Endothelial cell (in vitro differentiated cells): ENCODE measurements around the gene EDA. TPM values are rescaled to one million over a fixed set of nuclear protein-coding genes. Genes with fewer than 3 reads are reported as not detected.

Experiments
- DNase-seq: peaks from one replicate; pipeline ENCODE4 v3.0.0; 2021; ENCODE audit warnings: low spot score
- H3K27ac Mint-ChIP-seq: one replicate; pipeline ENCODE4 v1.8.0; 2021; ENCODE audit warnings: mixed read lengths, inconsistent platforms; ENCODE audit not compliant: unreplicated experiment
- H3K27me3 Mint-ChIP-seq: one replicate; pipeline ENCODE4 v1.8.0; 2021; ENCODE audit warnings: mild to moderate bottlenecking, moderate library complexity, mixed read lengths, inconsistent platforms; ENCODE audit not compliant: unreplicated experiment
- H3K36me3 Mint-ChIP-seq: one replicate; pipeline ENCODE4 v1.8.0; 2021; ENCODE audit warnings: mild to moderate bottlenecking, low read depth, mixed read lengths, inconsistent platforms; ENCODE audit not compliant: unreplicated experiment
- H3K4me1 Mint-ChIP-seq: one replicate; pipeline ENCODE4 v1.8.0; 2021; ENCODE audit warnings: mild to moderate bottlenecking, mixed read lengths, inconsistent platforms; ENCODE audit not compliant: unreplicated experiment
- H3K4me3 Mint-ChIP-seq: one replicate; pipeline ENCODE4 v1.8.0; 2021; ENCODE audit warnings: mild to moderate bottlenecking, mixed read lengths, inconsistent platforms; ENCODE audit not compliant: unreplicated experiment
- H3K9me3 Mint-ChIP-seq: one replicate; pipeline ENCODE4 v1.8.0; 2021; ENCODE audit warnings: mixed read lengths, inconsistent platforms; ENCODE audit not compliant: unreplicated experiment
- total RNA-seq: library from RNA; stranded (reverse); fragmentation: NEBNext Ultra II Directional; extraction: Animal tissue kit (Norgen Biotek cat#: 25700); gene quantifications from one replicate; pipeline ENCODE4 v1.2.1, GENCODE V29; 2021; ENCODE audit not compliant: unreplicated experiment
- TF ChIP-seq, protein P1 (sequence below): fragments of 200-600 bp; sonication (generic); IDR thresholded peaks from one replicate; pipeline ENCODE4 v1.5.0; 2021; ENCODE audit warnings: antibody characterized with exemption; ENCODE audit not compliant: unreplicated experiment

The EDA gene
- total RNA-seq, 1 donor from 2014 or later, result 2.3 TPM

DNA sequence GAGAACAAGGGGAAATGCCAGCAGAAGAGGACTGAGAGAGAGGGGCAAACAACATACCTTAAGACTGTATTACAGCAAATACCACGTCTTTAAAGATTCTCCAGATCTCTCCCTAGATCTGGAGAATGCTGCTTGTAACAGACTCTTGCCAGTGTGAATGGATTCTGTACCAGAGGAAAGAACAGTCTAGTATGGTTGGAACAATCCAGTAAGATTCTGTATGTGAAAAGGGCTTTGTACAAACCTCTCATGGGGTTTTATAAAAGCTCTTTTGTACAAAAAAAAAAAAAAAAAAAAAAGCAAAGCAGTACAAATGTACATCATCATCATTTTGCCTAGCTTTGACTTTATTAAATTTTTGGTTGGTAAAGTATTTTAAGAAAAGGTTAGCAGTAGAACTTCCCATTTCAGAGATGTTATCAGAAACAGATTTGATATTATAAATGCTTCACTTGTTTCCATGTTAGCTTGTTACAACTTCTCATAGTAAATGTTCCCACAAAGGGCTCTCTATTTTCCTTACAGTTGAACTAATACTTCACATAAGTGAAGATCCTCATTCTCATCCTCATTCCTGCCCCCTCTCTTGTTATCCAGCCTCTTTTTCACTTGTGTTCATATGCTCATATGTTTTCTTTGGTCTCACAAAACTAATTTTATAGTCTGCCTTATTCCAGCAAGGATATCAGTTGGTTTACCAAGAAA lies 144.2 kb downstream of the EDA start:
- Mint-ChIP-seq H3K4me3 (no peak overlapping the region), H3K27ac (no peak overlapping the region), H3K27me3 (no peaks in the 10 kb centered on the region), H3K4me1 (no peaks in the 10 kb centered on the region), H3K36me3 (no peaks in the 10 kb centered on the region), H3K9me3 (no peaks in the 10 kb centered on the region)
- DNase-seq, result no peak
- TF ChIP-seq, protein P1, sequence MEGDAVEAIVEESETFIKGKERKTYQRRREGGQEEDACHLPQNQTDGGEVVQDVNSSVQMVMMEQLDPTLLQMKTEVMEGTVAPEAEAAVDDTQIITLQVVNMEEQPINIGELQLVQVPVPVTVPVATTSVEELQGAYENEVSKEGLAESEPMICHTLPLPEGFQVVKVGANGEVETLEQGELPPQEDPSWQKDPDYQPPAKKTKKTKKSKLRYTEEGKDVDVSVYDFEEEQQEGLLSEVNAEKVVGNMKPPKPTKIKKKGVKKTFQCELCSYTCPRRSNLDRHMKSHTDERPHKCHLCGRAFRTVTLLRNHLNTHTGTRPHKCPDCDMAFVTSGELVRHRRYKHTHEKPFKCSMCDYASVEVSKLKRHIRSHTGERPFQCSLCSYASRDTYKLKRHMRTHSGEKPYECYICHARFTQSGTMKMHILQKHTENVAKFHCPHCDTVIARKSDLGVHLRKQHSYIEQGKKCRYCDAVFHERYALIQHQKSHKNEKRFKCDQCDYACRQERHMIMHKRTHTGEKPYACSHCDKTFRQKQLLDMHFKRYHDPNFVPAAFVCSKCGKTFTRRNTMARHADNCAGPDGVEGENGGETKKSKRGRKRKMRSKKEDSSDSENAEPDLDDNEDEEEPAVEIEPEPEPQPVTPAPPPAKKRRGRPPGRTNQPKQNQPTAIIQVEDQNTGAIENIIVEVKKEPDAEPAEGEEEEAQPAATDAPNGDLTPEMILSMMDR, result no peak

DNA sequence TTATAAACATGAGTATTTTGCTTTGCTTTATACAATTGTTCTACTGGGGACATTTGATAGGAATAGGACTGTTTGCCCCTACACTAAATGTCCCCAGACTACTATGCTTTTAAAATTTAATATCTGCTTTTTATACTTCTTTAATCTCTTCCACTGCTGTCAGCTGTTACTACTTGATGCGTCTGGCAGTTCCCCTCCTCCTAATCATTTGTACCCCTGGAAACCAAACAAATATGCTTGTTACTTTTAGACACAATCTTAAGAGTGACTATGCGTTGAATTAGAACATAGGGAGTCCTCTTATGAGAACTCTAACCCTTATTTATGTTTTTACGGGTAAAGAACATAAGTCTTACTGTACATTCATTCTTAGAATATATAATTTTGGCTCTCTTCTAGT lies 145.7 kb downstream of the EDA start:
- H3K9me3 Mint-ChIP-seq, result no peaks in the 10 kb centered on the region
- H3K36me3 Mint-ChIP-seq, result no peaks in the 10 kb centered on the region
- no peak overlapping the region for H3K27ac Mint-ChIP-seq
- no peaks in the 10 kb centered on the region for H3K4me1 Mint-ChIP-seq
- DNase-seq, result no peak
- TF ChIP-seq, protein P1, result no peak
- H3K27me3 Mint-ChIP-seq, result no peaks in the 10 kb centered on the region
- H3K4me3 Mint-ChIP-seq, result no peak overlapping the region

DNA sequence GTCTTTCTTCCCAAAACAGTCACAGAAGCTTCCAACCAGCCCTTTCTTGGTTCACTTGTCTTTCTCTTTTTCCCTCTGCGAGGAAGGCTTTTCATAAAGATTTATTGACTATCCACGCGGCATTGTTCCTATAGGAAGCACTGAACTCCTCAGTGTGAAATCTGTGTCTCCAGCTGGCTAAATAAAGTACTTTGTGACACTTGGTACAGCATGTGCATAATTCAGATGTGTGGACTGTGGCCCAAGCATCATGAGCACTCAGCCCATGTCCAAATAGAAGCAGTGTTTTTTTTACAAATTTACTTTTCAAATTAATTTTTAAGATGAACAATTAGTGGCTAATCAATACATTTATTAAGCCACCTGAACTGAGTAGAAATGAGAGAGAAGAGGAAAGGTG lies 146.4 kb downstream of the EDA start:
- Mint-ChIP-seq H3K4me3 (no peak overlapping the region), H3K27ac (no peak overlapping the region), H3K4me1 (no peaks in the 10 kb centered on the region), H3K27me3 (no peaks in the 10 kb centered on the region), H3K36me3 (no peaks in the 10 kb centered on the region), H3K9me3 (no peaks in the 10 kb centered on the region)
- TF ChIP-seq, protein P1, result no peak
- DNase-seq, result no peak

DNA sequence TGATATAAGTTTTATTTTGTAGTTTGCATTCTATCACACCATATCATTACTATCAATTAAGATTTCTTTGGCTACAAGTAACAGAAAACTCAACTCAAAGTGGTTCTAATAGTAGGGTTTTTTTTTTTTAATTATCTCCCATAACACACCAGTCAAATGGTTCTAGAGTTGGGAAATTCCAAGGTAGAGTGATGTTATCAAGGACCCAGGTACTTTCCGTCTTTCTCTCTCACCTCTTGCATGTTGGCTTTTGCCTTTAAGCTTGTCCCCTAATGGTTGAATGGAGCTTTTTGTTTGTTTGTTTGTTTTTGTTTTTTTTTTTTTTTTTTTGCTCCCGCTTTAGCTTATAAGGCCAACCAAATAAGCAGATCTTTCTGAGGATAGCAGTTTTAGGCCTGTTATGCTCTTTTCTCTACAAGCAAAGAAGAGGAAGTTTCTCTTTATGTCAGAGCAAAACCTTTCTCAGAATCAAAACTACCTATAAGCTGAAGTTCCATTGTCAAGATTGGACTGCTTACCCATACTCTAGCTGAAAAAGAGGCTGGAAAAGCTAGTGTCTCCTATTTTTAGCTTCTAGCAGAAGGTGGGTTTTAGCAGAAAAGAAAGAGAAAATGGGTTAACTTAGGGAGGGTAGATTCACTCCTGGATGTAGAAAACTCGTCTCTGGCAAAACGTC lies 177.5 kb downstream of the EDA start:
- H3K9me3 Mint-ChIP-seq, result no peaks in the 10 kb centered on the region
- H3K4me1 Mint-ChIP-seq, result no peaks in the 10 kb centered on the region
- no peak overlapping the region for H3K4me3 Mint-ChIP-seq
- no peaks in the 10 kb centered on the region for H3K36me3 Mint-ChIP-seq
- DNase-seq, result no peak
- TF ChIP-seq, protein P1, result no peak
- H3K27ac Mint-ChIP-seq, result no peak overlapping the region
- H3K27me3 Mint-ChIP-seq, result no peaks in the 10 kb centered on the region

DNA sequence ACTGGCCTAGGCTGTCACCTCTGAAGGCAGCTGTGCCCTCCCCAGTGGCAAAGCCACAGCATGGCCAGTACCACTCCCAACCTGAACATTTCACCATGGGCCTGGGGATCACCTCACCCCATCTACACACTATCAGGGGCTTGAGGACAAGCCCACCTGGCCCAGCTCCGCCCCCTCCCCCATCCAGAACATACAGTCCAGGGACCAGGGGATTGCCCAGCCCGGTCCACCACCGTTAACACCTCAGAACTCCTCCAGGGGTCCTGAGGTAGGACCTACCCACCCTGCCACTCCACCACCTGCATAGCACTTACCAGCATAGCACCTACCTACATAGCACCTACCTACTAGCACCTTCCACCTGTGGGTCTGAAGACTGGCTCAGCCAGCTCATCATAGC lies 179.8 kb downstream of the EDA start:
- Mint-ChIP-seq H3K9me3 (no peaks in the 10 kb centered on the region), H3K36me3 (no peaks in the 10 kb centered on the region), H3K27me3 (no peaks in the 10 kb centered on the region), H3K4me1 (no peaks in the 10 kb centered on the region), H3K4me3 (no peak overlapping the region), H3K27ac (no peak overlapping the region)
- TF ChIP-seq, protein P1, result no peak
- no peak for DNase-seq
